Measurements from ENCODE around the gene MGAT1.

- TF ChIP-seq EZH2 (IDR thresholded peaks at IDR 0.05; ENCODE audit: insufficient read depth, poor library complexity, severe bottlenecking) = no peak
- no peak for TF ChIP-seq EZH2phosphoT487 (IDR thresholded peaks at IDR 0.05; ENCODE audit: insufficient read depth, low read depth)
Observed at GRCh38 chr5:180775624-180776023, 27.0 kb downstream of the MGAT1 start.

All from GM23248 (cell line).